GM12875 (cell line): ENCODE measurements around the gene IKZF2.

Experiments used
- H3K4me3 ChIP-seq: one replicate; pipeline ENCODE4 v1.5.1; 2011; ENCODE audit warnings: low read depth, low read length, control low read depth
- CTCF ChIP-seq: IDR thresholded peaks from 2 replicates; pipeline ENCODE4 v1.5.1; 2011; ENCODE audit warnings: low read depth, mild to moderate bottlenecking, control low read depth, inconsistent platforms, low read length, moderate library complexity, borderline replicate concordance; ENCODE audit not compliant: insufficient read depth

IKZF2 gene

GRCh38 chr2:213185147-213185822 is 33.9 kb upstream of the IKZF2 start:
- TF ChIP-seq CTCF = no peak
- H3K4me3 ChIP-seq = no peak overlapping the region

GRCh38 chr2:213181712-213182111 is 30.3 kb upstream of the IKZF2 start:
- no peak for TF ChIP-seq CTCF
- H3K4me3 ChIP-seq = no peak overlapping the region

GRCh38 chr2:213177679-213178078 is 26.3 kb upstream of the IKZF2 start:
- no peak overlapping the region for H3K4me3 ChIP-seq
- no peak for TF ChIP-seq CTCF

- TF ChIP-seq CTCF = no peak
- H3K4me3 ChIP-seq = no peak overlapping the region
Measured at GRCh38 chr2:213175673-213176247, 24.3 kb upstream of the IKZF2 start.

GRCh38 chr2:213172641-213173040 is 21.2 kb upstream of the IKZF2 start:
- H3K4me3 ChIP-seq = no peak overlapping the region
- no peak for TF ChIP-seq CTCF

GRCh38 chr2:213171147-213171546 is 19.7 kb upstream of the IKZF2 start:
- no peak overlapping the region for H3K4me3 ChIP-seq
- TF ChIP-seq CTCF = no peak

GRCh38 chr2:213167271-213167930 is 16.0 kb upstream of the IKZF2 start:
- no peak overlapping the region for H3K4me3 ChIP-seq
- TF ChIP-seq CTCF = no peak
